ENCODE measurements around the gene MCM5. TPM values are rescaled to one million over a fixed set of nuclear protein-coding genes. Genes with fewer than 3 reads are reported as not detected.
A peak's percentile ranks its signal among the peaks of the same experiment; 100 is the strongest.

The MCM5 gene
- total and polyA plus RNA-seq, 2 of the 13 experiments (the other 11 are each of a cell fraction or from before 2014, with no cell fraction given): 40.2 to 93.5 TPM

- TF ChIP-seq KIAA2018 (CRISPR knock-in tag; IDR thresholded peaks at IDR 0.05; ENCODE audit: borderline replicate concordance): no peak
- TF ChIP-seq ZNF432 (CRISPR knock-in tag; IDR thresholded peaks at IDR 0.05; ENCODE audit: borderline replicate concordance): no peak
- no peak for TF ChIP-seq ZKSCAN8 (CRISPR knock-in tag; IDR thresholded peaks at IDR 0.05; ENCODE audit: borderline replicate concordance)
- 0 out of 2 replicates have a peak, but pooled peaks have one; percentile 37 for TF ChIP-seq RBFOX2 (IDR thresholded peaks at IDR 0.05; ENCODE audit: low read depth, low read length)
- no peak for TF ChIP-seq ONECUT2 (CRISPR knock-in tag; IDR thresholded peaks at IDR 0.05)
Observed at GRCh38 chr22:35386670-35387288, 13.2 kb upstream of the MCM5 start (continued).

Measured in HepG2 (cell line).